DMS53 (cell line): ENCODE data around the gene DUSP11.
"Not testable (repeated sequence)": the region's sequence is repeated elsewhere in the genome, so short reads cannot be mapped to it uniquely, and the experiment has no call there.

Experiments used
- DNase-seq: peaks from one replicate; lab custom pipeline; 2025; lab: John Stamatoyannopoulos, UW

Gene DUSP11

GRCh38 chr2:73779467-73780236 lies at the start of gene DUSP11:
TSS of gene DUSP11 (minus strand) at chr2:73780103. CDS start at chr2:73779974, 129 bp downstream.
- peak; percentile 96 for DNase-seq

GRCh38 chr2:73828818-73829570 lies 49.1 kb upstream of the DUSP11 start, which contains the start of gene STAMBP:
TSS of gene STAMBP (plus strand) at chr2:73828961. CDS start at chr2:73830857, 1,896 bp downstream.
- peak; percentile 99 for DNase-seq

GRCh38 chr2:73828389-73828817 lies 48.5 kb upstream of the DUSP11 start:
- peak; percentile 34 for DNase-seq

- peak; percentile 34 for DNase-seq
Measured at GRCh38 chr2:73827660-73828388, 47.9 kb upstream of the DUSP11 start.

- DNase-seq, result peak; percentile 67
Measured at GRCh38 chr2:73827018-73827417, 47.1 kb upstream of the DUSP11 start.

GRCh38 chr2:73825408-73825807 lies 45.5 kb upstream of the DUSP11 start:
- no peak for DNase-seq

GRCh38 chr2:73823916-73824523 lies 44.1 kb upstream of the DUSP11 start:
- DNase-seq, result peak; percentile 87

- DNase-seq, result no peak
Measured at GRCh38 chr2:73823416-73823815, 43.5 kb upstream of the DUSP11 start.

- DNase-seq, result no peak
Measured at GRCh38 chr2:73822991-73823390, 43.1 kb upstream of the DUSP11 start.

- no peak for DNase-seq
Measured at GRCh38 chr2:73822276-73822675, 42.4 kb upstream of the DUSP11 start.

- DNase-seq, result no peak
Measured at GRCh38 chr2:73821669-73822068, 41.8 kb upstream of the DUSP11 start.

GRCh38 chr2:73821227-73821626 lies 41.3 kb upstream of the DUSP11 start:
- no peak for DNase-seq

- DNase-seq, result no peak
Measured at GRCh38 chr2:73818296-73818695, 38.4 kb upstream of the DUSP11 start.

GRCh38 chr2:73812635-73813034 lies 32.7 kb upstream of the DUSP11 start:
- DNase-seq, result no peak

- DNase-seq, result no peak
Measured at GRCh38 chr2:73811878-73812277, 32.0 kb upstream of the DUSP11 start.

- DNase-seq, result not testable (repeated sequence)
Measured at GRCh38 chr2:73783883-73784282, 4.0 kb upstream of the DUSP11 start, which contains the start of gene C2orf78. TSS of gene C2orf78 (plus strand) at chr2:73784183. CDS start at chr2:73784310, 127 bp downstream.

- not testable (repeated sequence) for DNase-seq
Measured at GRCh38 chr2:73783402-73783801, 3.5 kb upstream of the DUSP11 start.

GRCh38 chr2:73780237-73780582 lies 307 bp upstream of the DUSP11 start:
- no peak for DNase-seq

GRCh38 chr2:73778867-73779466 lies 936 bp downstream of the DUSP11 start:
- DNase-seq, result not testable (repeated sequence)

GRCh38 chr2:73776869-73777519 lies 2.9 kb downstream of the DUSP11 start:
- no peak for DNase-seq

- DNase-seq, result no peak
Measured at GRCh38 chr2:73776381-73776780, 3.5 kb downstream of the DUSP11 start.
